ENCODE measurements around the gene MARCHF10. TPM values are rescaled to one million over a fixed set of nuclear protein-coding genes. Genes with fewer than 3 reads are reported as not detected.
A peak's percentile ranks its signal among the peaks of the same experiment; 100 is the strongest.
"Not testable (repeated sequence)": the region's sequence is repeated elsewhere in the genome, so short reads cannot be mapped to it uniquely, and the experiment has no call there.

The MARCHF10 gene, protein sequence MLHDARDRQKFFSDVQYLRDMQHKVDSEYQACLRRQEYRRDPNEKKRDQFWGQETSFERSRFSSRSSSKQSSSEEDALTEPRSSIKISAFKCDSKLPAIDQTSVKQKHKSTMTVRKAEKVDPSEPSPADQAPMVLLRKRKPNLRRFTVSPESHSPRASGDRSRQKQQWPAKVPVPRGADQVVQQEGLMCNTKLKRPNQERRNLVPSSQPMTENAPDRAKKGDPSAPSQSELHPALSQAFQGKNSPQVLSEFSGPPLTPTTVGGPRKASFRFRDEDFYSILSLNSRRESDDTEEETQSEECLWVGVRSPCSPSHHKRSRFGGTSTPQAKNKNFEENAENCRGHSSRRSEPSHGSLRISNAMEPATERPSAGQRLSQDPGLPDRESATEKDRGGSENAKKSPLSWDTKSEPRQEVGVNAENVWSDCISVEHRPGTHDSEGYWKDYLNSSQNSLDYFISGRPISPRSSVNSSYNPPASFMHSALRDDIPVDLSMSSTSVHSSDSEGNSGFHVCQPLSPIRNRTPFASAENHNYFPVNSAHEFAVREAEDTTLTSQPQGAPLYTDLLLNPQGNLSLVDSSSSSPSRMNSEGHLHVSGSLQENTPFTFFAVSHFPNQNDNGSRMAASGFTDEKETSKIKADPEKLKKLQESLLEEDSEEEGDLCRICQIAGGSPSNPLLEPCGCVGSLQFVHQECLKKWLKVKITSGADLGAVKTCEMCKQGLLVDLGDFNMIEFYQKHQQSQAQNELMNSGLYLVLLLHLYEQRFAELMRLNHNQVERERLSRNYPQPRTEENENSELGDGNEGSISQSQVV
- polyA plus RNA-seq (2012; ENCODE audit: insufficient read depth, insufficient read length): not detected

DNA sequence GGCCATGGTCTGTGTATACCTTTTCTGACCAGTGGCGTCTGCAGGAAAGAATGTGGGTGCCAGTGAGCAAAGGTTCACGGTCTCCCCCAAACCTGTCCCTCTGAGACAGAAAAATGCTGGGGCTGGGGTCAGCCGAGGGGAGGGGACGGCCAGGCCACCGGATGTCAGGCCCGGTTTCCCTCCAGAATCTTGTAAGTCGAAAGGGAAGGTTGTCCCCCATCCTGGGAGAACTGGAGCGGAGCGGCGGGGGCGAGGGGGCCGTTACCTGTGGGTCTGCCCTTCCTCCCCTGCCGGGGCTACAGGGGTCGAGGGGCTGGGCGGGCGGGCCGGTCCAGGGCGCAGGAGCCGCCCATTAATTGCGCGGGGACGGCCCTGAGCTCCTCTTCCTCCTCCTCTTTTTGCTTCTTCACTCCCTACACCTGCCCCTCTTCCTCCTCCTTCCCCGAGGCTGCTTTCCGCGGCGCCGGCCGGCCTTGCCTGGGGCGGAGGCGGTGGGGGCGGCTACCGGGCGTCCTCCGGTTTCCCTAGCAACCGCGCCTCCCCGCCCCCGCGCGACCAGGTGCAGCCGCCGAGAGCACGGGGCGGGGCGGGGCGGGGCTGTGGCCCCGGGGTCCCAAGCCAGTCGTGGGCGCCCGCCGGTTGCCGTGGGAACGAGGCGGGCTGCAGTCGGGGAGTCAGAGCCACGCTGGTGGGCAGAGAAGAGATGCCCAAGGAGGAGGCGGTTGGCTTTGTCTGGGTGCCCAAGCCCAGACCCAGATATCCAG lies at the start of gene MARCHF10:
MARCHF10 (minus strand) TSS at position 503 of the 764 bp plus-strand sequence. CDS start 6,579 bp downstream, outside the sequence.
- H3K4me3 ChIP-seq (ENCODE audit: low read length): no peak within 1 kb of the TSS
- peak; percentile 11 for DNase-seq (ENCODE audit: low read depth, low spot score)

DNA sequence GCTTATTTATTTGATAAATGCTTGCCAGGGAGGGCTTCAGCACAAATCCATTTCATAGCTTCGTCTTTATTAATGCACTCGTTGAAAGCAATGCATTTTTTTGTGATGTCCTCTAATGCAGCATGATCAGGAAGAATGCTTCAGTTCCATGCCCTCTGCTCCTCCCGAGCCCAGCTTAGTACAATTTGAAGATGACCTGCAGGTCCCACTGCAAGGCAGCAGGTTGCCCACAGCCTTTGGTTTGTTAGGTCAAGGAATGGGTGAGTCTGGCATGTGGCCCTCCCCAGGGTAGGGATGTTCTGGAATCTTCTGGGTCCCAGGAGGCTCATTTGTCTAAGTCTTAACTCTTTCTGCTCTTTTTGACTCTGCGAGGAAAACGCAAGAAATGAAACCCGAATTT lies 49.4 kb upstream of the MARCHF10 start:
- no peak for DNase-seq (ENCODE audit: low read depth, low spot score)
- no peak overlapping the region for H3K4me3 ChIP-seq (ENCODE audit: low read length)

GRCh38 chr17:62856594-62856993 lies 48.5 kb upstream of the MARCHF10 start:
- no peak for DNase-seq (ENCODE audit: low read depth, low spot score)
- H3K4me3 ChIP-seq (ENCODE audit: low read length): no peak overlapping the region

GRCh38 chr17:62855156-62855555 lies 47.0 kb upstream of the MARCHF10 start:
- no peak for DNase-seq (ENCODE audit: low read depth, low spot score)
- H3K4me3 ChIP-seq (ENCODE audit: low read length): no peak overlapping the region

GRCh38 chr17:62854098-62854680 lies 46.1 kb upstream of the MARCHF10 start:
- H3K4me3 ChIP-seq (ENCODE audit: low read length): no peak overlapping the region
- DNase-seq (ENCODE audit: low read depth, low spot score): no peak

- DNase-seq (ENCODE audit: low read depth, low spot score): no peak
- H3K4me3 ChIP-seq (ENCODE audit: low read length): no peak overlapping the region
Observed at GRCh38 chr17:62852195-62852594, 44.1 kb upstream of the MARCHF10 start.

DNA sequence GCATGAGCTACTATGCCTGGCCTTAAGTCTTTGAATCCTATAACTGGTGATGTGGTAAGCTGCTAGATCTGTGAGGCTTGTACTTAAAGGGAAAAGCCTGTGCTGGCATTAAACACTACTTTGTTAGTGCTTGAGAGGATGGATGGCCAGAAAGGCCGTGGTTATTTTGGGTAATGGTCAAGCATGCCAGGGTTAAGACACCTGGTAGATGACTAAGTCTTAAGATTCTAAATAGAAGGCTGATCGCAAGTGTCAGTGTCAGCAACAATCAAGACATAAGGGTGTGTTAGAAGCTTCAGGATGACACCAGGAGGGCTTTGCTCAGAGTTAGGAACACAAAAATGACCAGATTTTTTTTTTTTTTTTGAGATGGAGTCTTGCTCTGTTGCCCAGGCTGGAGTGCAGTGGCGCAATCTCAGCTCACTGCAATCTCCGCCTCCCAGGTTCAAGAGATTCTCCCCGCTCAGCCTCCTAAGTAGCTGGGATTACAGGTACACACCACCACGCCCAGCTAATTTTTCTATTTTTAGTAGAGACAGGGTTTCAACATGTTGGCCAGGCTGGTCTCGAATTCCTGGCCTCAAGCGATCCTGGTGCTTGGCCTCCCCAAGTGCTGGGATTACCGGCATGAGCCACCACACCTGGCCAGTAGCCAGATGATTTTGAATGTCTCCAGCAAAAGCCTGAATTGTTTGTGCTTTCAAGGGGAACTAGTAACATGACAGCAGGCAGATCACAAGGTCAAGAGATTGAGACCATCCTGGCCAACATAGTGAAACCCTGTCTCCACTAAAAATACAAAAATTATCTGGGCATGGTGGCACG lies 41.7 kb upstream of the MARCHF10 start:
- not testable (repeated sequence) for DNase-seq (ENCODE audit: low read depth, low spot score); H3K4me3 ChIP-seq (ENCODE audit: low read length)

DNA sequence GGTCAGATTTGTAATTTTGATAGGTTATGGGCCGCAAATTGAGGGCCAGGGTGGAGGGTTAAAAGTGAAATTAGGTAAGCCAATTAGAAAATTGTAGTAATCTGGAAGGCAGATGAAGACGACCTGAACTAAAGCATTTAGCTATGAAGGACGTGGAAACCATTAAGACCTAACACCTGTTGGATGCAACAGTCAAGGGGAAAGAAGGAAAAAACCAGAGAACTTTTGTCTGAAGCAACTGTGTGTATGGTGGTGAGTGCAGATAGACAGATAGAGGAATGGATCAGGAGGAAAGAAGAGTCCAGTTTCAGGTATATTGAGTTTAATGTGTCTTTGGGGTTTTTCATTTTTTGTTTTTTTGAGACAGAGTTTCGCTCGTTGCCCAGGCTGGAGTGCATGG lies 40.2 kb upstream of the MARCHF10 start:
- H3K4me3 ChIP-seq (ENCODE audit: low read length): no peak overlapping the region
- no peak for DNase-seq (ENCODE audit: low read depth, low spot score)

DNA sequence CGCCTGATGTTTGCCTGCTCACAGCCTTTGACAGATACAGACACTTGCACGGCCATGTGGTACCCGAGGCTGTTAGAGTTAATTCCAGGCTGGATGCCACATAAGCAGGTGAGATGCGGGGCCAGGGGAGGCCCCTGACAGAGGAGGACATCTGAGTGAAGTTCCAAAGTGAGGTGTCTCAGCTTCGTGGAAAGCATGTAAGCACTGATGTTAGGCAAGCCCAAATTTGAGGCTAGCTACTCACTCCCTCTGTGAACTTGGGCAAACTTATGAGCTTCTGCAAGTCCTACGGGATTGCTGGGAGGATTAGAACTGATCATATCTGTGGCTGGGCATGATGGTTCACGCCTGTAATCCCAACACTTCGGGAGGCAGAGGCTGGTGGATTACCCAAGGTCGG lies 39.3 kb upstream of the MARCHF10 start:
- no peak overlapping the region for H3K4me3 ChIP-seq (ENCODE audit: low read length)

DNA sequence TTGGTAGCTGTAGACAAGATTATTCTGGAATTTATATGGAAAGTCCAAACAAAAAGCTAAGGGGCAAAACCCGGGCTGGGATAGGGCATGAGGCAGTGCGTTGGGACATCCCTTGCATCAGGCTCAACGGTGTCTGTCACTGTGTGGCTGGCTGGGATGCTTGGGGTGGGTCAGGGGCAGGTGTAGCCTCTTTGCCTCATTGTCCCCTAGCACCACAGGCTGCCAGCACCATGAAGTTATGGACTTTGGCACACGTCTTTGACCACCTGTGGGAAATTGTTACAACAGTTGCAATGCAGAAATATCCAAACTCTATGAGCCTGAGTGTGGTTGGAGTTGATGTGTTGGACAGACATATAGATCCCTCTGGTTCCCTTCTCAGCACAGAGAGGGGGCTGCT lies 32.8 kb upstream of the MARCHF10 start:
- no peak for DNase-seq (ENCODE audit: low read depth, low spot score)
- no peak overlapping the region for H3K4me3 ChIP-seq (ENCODE audit: low read length)

More for the DNA sequence above, 39.3 kb upstream of the MARCHF10 start:
- no peak for DNase-seq (ENCODE audit: low read depth, low spot score)

DNA sequence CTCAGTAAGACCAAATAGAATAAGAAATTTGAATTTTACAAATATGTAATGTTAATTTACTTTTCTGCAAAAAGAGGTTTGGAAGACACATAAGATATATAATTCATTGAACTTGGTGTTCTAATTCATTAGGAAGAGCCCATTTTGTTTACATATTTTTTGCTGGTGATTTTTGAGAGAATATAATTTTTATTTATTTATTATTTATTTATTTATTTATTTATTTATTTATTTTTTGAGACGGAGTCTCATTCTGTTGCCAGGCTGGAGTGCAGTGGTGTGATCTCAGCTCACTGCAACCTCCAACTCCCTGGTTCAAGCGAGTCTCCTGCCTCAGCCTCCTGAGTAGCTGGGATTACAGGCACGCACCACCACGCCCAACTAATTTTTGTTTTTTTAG lies 25.7 kb upstream of the MARCHF10 start:
- DNase-seq (ENCODE audit: low read depth, low spot score); H3K4me3 ChIP-seq (ENCODE audit: low read length): not testable (repeated sequence)

GRCh38 chr17:62832405-62832804 lies 24.3 kb upstream of the MARCHF10 start:
- no peak overlapping the region for H3K4me3 ChIP-seq (ENCODE audit: low read length)
- no peak for DNase-seq (ENCODE audit: low read depth, low spot score)

DNA sequence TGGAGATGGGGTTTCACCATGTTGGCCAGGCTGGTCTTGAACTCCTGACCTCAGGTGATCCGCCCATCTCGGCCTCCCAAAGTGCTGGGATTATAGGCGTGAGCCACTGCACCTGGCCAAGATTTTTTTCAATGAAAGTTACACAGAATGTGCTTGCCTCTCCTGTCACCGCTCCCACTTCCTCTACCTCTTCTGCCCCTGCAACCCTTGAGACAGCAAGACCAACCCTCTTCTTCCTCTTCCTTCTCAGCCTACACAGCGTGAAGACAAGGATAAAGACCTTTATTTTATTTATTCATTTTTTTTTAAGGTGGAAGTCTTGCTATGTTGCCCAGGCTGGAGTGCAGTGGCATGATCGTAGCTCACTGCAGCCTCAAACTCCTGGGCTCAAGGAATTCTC lies 23.0 kb upstream of the MARCHF10 start:
- DNase-seq (ENCODE audit: low read depth, low spot score); H3K4me3 ChIP-seq (ENCODE audit: low read length): not testable (repeated sequence)

DNA sequence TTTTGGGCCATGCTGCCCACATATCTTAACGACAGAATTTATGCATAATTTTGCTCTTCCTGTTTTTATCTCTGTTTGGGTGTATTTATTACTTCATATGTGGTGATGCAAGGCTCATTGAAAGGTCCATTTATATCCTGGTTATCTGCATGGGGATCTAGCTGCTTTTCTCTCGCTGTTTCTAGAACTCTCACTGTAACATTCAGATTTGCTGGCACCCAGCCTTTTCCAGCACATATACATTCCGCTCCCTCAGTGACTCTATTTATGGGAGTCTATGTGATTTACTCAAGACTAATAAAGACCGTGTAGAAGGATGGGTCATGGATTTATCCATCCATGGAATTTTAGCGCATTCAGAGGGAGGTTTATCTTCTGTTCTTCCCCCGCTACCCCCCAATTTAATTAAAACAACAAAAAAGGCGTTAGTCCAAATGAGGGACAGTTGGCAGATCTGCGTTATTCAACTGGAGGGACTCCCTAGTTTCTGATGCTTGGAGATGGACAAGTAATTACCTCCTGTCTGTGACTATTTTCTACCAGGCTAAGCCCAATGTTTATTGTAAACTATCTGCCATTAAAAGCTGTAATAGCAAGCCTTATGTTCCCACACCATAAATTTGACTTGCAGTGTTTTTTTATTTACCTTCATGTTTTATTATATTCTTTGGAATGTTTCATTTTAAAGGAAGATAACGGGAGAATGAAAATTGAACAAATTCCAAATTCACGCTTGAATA lies 19.8 kb upstream of the MARCHF10 start:
- DNase-seq (ENCODE audit: low read depth, low spot score): no peak
- H3K4me3 ChIP-seq (ENCODE audit: low read length): no peak overlapping the region

DNA sequence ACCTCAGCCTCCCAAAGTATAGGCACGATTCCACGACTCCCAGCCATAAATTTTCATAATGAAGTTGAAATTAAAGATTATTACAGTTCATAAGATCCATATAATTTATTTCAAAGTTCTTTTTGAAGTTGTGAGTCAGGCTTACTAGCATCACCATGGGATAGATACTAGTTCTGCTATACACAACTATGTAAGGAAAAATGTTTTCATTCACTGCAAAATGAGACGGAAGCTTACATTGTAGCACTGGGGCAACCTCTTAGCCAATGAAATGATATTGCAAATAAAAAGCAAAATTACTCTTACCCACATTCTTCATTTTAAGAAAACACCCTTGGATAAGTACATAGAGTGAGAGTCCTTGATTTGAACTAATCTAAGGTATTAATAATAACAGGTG lies 18.8 kb upstream of the MARCHF10 start:
- H3K4me3 ChIP-seq (ENCODE audit: low read length): no peak overlapping the region
- DNase-seq (ENCODE audit: low read depth, low spot score): no peak

DNA sequence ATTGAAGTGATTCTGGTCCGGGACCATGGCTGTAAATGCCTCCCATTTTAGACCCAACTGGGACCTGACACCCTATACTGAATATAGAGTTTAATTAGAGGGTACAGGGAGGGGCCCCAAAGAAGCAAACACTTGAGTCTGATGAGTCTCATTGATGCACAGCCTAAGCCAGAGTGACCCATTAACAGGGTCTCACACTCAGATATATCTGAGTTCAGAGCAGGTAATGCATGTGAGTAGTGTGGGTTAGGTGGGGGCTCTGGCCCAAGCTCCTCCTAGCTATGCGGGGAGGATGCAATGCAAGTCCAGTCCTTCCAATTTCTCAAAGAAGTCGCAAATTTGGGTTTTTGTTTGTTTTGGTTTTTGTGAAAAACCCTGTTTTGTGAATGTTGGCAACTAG lies 17.1 kb upstream of the MARCHF10 start:
- no peak overlapping the region for H3K4me3 ChIP-seq (ENCODE audit: low read length)
- DNase-seq (ENCODE audit: low read depth, low spot score): no peak

DNA sequence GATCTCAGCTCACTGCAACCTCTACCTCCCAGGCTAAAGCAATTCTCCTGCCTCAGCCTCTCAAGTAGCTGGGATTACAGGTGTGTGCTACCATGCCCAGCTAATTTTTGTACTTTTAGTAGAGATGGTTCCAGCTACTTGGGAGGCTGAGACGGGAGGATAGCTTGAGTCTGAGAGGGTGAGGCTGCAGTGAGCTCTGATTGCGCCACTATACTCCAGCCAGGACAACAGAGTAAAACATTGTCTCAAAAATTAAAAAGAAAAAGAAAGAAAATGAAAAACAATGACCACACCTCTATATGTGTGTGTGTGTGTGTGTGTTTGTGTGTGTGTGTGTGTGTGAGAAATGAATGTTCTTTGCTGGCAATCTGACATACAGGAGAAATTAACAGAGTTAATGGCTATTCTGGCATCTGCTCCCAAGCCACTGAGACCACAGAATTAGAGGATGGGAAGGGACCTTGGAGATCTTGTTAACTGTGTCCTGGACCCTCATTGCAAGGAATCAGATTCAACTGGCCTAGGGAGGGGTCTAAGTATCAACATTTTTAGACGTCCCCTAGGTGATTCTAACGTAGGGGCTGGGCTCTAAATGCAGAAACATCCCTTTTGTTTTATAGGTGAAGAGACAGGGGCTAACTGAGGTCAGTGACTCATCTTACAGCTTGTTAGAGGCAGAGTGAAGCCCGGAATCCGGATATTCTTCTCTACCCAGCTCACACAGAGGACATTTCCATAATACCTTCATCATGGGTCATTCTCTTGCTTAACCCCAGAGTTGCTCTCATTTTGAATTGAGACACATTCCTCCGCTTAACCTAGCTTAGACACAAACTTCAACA lies 16.4 kb upstream of the MARCHF10 start:
- DNase-seq (ENCODE audit: low read depth, low spot score): no peak
- H3K4me3 ChIP-seq (ENCODE audit: low read length): no peak overlapping the region

Measured in Jurkat, Clone E6-1 (cell line).